ENCODE data around the gene IP6K3.

IP6K3 gene

GRCh38 chr6:33738879-33739278 is 7.8 kb downstream of the IP6K3 start:
- DNase-seq = no peak

GRCh38 chr6:33738153-33738552 is 8.6 kb downstream of the IP6K3 start:
- DNase-seq = no peak

GRCh38 chr6:33737267-33738026 is 9.3 kb downstream of the IP6K3 start:
- DNase-seq = no peak

- no peak for DNase-seq
Observed at GRCh38 chr6:33735216-33735615, 11.5 kb downstream of the IP6K3 start.

GRCh38 chr6:33733709-33734007 is 13.0 kb downstream of the IP6K3 start:
- no peak for DNase-seq

- no peak for DNase-seq
Observed at GRCh38 chr6:33732817-33733708, 13.6 kb downstream of the IP6K3 start.

- DNase-seq = no peak
Observed at GRCh38 chr6:33732385-33732784, 14.3 kb downstream of the IP6K3 start.

GRCh38 chr6:33731751-33732282 is 14.9 kb downstream of the IP6K3 start:
- DNase-seq = no peak

- no peak for DNase-seq
Observed at GRCh38 chr6:33731035-33731434, 15.7 kb downstream of the IP6K3 start.

- DNase-seq = no peak
Observed at GRCh38 chr6:33730611-33731010, 16.1 kb downstream of the IP6K3 start.

- no peak for DNase-seq
Observed at GRCh38 chr6:33729059-33729458, 17.6 kb downstream of the IP6K3 start.

GRCh38 chr6:33728438-33728837 is 18.3 kb downstream of the IP6K3 start:
- DNase-seq = no peak

- DNase-seq = no peak
Observed at GRCh38 chr6:33727932-33728331, 18.8 kb downstream of the IP6K3 start.

- no peak for DNase-seq
Observed at GRCh38 chr6:33727126-33727525, 19.6 kb downstream of the IP6K3 start.

- no peak for DNase-seq
Observed at GRCh38 chr6:33726696-33727095, 20.0 kb downstream of the IP6K3 start.

GRCh38 chr6:33725891-33726673 is 20.6 kb downstream of the IP6K3 start:
- DNase-seq = no peak

GRCh38 chr6:33725222-33725621 is 21.5 kb downstream of the IP6K3 start:
- DNase-seq = no peak

- DNase-seq = no peak
Observed at GRCh38 chr6:33724102-33725023, 22.3 kb downstream of the IP6K3 start.

- DNase-seq = no peak
Observed at GRCh38 chr6:33723371-33724085, 23.2 kb downstream of the IP6K3 start.

GRCh38 chr6:33722103-33722623 is 24.5 kb downstream of the IP6K3 start:
- DNase-seq = no peak

GRCh38 chr6:33721508-33721907 is 25.2 kb downstream of the IP6K3 start:
- DNase-seq = no peak
